NCI-H1417 treated with DMSO at 0.1 percent for 48 hours (cell line): ENCODE measurements around the gene CRYBG2.

Source experiments
- DNase-seq: peaks from one replicate; lab custom pipeline; 2025; lab: John Stamatoyannopoulos, UW

CRYBG2 gene

DNA sequence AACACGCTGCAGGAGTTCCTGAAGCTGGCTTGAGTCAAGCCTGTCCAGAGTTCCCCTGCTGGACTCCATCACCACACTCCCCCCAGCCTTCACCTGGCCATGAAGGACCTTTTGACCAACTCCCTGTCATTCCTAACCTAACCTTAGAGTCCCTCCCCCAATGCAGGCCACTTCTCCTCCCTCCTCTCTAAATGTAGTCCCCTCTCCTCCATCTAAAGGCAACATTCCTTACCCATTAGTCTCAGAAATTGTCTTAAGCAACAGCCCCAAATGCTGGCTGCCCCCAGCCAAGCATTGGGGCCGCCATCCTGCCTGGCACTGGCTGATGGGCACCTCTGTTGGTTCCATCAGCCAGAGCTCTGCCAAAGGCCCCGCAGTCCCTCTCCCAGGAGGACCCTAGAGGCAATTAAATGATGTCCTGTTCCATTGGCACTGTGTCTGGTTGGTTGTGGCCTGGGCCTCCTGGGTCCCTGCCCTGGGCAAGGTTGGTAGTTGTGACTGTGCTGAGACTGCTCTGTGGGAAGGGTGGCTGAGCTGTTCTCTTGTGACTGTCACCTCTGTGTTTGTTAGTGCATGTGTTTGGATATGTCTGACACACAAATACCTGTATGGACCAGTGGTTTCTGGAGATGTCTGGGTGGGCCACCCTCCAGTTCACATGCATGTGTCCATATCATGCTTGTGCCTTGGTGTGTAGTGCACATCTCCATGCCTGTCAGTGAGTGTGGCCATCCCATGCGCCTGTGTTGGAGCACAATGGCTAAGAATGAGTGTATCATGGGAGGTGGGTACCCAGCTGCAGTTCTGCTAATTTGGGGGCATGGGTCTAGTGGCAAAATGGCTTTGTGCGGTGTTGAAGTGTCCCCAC lies 72.6 kb downstream of the CRYBG2 start:
- DNase-seq, result no peak

- DNase-seq, result no peak
Observed at GRCh38 chr1:26280333-26281042, 73.4 kb downstream of the CRYBG2 start.

DNA sequence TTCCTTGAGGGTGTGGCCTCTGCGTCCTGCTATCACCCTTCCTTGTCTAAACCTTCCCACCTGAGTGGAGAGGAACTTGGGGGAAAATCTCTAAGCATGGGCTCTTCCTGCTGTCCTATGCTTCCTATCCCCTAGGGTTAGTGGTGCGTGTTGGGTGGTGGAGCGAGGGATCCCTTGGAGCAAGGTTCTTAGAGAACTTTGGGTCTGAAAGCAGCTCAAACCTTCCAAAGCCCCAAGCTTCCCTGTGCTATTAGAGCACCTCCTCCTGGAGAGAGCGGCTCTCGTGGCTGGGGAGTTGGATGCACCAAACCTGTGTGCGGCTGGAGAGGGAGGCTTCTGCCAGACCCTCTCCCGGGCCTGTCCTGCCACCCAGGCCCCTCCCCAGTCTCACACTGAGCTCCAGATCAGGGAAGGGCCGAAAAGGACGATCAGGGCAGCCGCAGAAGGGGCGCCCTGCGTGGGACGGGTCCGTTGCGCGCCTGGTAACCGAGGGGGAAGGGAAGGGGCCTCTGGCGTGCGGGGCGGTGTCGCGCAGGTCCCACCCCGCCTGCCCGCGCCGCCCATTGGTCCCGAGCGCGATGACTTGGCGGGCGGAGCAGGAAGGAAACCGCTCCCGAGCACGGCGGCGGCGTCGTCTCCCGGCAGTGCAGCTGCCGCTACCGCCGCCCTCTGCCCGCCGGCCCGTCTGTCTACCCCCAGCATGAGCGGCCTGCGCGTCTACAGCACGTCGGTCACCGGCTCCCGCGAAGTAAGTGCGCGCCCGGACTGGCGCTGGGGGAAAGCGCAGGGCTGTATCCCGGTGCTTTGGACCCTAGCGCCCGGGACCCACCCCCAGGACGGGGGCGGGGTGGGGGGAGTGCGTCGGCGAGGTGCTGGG lies 74.2 kb downstream of the CRYBG2 start, which contains the start of gene SH3BGRL3:
Gene SH3BGRL3 (plus strand): TSS at position 631 of the 877 bp plus-strand sequence. CDS start 70 bp downstream, at position 701.
- DNase-seq, result no peak

GRCh38 chr1:26278724-26279455 lies 75.0 kb downstream of the CRYBG2 start:
- no peak for DNase-seq

GRCh38 chr1:26278303-26278702 lies 75.6 kb downstream of the CRYBG2 start:
- no peak for DNase-seq

DNA sequence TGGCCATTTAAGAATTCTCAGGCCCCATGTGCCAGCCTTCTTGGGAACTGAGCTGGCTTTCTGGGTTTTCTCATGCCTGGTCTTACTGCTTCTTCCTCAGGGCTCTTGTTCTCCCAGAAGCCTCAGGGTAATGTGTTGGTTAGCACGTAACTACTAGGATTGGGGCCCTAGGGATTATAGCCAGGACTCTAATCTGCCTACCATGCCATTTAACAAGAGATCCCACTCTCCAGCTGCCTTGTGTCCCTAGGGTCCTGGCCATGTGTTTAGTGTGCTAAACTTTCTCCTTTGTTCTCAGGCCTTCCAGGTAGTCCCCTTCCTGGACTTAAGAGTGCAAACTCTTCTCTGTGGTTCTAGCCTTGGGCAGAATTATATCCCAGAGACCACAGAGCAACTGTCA lies 76.2 kb downstream of the CRYBG2 start:
- DNase-seq, result no peak

DNA sequence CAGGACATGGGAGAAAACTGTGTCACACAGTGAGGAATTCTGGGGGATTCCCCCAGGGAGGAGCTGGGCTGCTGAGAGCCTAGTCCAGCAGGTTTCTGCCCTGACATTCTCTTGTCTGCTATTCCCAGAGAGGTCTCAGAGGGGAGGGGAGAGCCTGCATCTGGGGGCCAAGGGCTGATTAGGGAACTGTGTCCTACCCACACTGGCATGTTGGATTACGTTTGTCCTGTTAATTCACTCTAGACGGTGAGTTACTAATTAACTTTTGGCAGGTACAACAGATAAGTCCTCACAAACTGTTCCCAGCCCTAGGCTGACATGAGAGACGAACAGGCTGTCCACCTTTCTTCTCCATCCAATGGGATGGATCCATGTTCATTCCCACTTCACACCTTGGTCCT lies 76.7 kb downstream of the CRYBG2 start:
- no peak for DNase-seq

- DNase-seq, result no peak
Observed at GRCh38 chr1:26276432-26276838, 77.5 kb downstream of the CRYBG2 start.

- no peak for DNase-seq
Observed at GRCh38 chr1:26275580-26276431, 78.1 kb downstream of the CRYBG2 start.

DNA sequence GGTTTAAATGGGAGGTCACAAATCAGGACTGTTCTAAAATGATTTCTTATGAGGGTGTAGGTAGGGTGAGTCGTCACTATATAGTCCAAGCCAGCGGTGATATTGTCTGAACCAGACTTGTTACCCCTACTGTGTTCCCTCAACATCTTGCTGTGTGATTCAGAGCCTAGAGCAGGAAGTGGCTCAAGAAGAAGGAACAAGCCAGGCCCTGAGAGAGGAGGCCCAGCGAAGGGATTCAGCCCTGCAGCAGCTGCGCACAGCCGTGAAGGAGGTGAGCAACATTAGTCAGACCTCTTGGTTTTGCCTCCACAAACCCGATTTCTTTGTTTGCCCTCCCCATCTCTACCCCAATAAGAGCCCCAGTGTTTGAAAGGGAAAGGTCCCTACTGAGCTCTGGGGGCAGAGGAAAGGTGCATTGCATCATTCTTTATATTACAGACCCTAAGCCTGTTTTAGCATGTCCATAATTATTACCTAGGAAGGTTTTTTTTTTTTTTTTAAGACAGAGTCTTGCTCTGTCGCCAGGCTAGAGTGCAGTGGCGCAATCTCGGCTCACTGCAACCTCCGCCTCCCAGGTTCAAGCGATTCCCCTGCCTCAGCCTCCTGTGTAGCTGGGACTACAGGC lies 79.0 kb downstream of the CRYBG2 start:
- no peak for DNase-seq
